HCT116 (cell line): ENCODE measurements around the gene GAB4. TPM values are rescaled to one million over a fixed set of nuclear protein-coding genes. Genes with fewer than 3 reads are reported as not detected.

Experiments
- ATAC-seq: fragments of 200-7000 bp; cut with Tn5 transposase; 2 replicates; pipeline ENCODE4 v1.9.1; 2020; ENCODE audit warnings: mild to moderate bottlenecking, moderate library complexity
- BruUV-seq: library from RNA; stranded (reverse); fragments of 400-500 nt; replicated peaks from 2 replicates; lab custom pipeline; 2021; lab: Mats Ljungman, UMichigan
- CTCF ChIA-PET: fragments of 300-600 bp; sonication (Branson Sonifier 250); formaldehyde crosslinking; loops from one replicate; lab custom pipeline; 2021; ENCODE audit warnings: antibody characterized with exemption; lab: Charles Lee
- POLR2A ChIA-PET: fragments of 300-600, 350-600 bp; sonication (Branson Sonifier 250); formaldehyde crosslinking; loops from one replicate; lab custom pipeline; 2021; ENCODE audit warnings: antibody characterized with exemption; lab: Charles Lee
- RAD21 ChIA-PET, 2 experiments: fragments of 300-600 bp; sonication (Branson Sonifier 250); formaldehyde crosslinking; loops; one replicate each; lab custom pipeline; 2023; ENCODE audit warnings: low total read pairs in 2 of 2; ENCODE audit not compliant: uncharacterized antibody in 2 of 2, unreplicated experiment in 2 of 2, low non-redundant PET in 1 of 2; lab: Charles Lee
- DNase-seq: peaks from one replicate; pipeline ENCODE4 v3.0.0-alpha.2; 2010; ENCODE audit warnings: low read depth, low spot score
- H2AFZ ChIP-seq: fragments of 200-600 bp; shearing (Covaris generic), sonication (generic); 2 replicates; pipeline ENCODE4 v1.6.1; 2017; ENCODE audit warnings: low read depth, mixed run types, mixed read lengths, antibody characterized with exemption, low read length; ENCODE audit not compliant: poor library complexity, severe bottlenecking
- H3K27ac ChIP-seq: 2 replicates; pipeline ENCODE4 v1.5.1; 2012; ENCODE audit warnings: low read depth, low read length
- H3K27me3 ChIP-seq: fragments of 200-600 bp; sonication (generic); 2 replicates; pipeline ENCODE4 v1.6.1; 2016; ENCODE audit warnings: mixed run types, low read length, mixed read lengths; ENCODE audit not compliant: insufficient read depth
- H3K36me3 ChIP-seq, 2 experiments: fragments of 200-500 bp in 1 of 2; fragments of 200-600 bp in 1 of 2; sonication (Bioruptor generic) in 1 of 2; sonication (generic) in 1 of 2; 2 replicates each; pipeline versions ENCODE4 v1.5.1 to v1.6.1; 2014 to 2016; ENCODE audit warnings: low read length in 2 of 2, inconsistent platforms in 1 of 2, mixed read lengths in 1 of 2, mixed run types in 1 of 2; ENCODE audit not compliant: insufficient read depth in 2 of 2, control insufficient read depth in 1 of 2
- H3K4me1 ChIP-seq, 2 experiments: fragments of 200-600 bp in 1 of 2; sonication (generic) in 1 of 2; 2 replicates each; pipeline versions ENCODE4 v1.5.1 to v1.6.1; 2012 to 2017; ENCODE audit warnings: low read length in 2 of 2, inconsistent platforms in 1 of 2, mild to moderate bottlenecking in 1 of 2, mixed read lengths in 1 of 2, mixed run types in 1 of 2, moderate library complexity in 1 of 2; ENCODE audit not compliant: insufficient read depth in 2 of 2, control insufficient read depth in 1 of 2
- H3K4me2 ChIP-seq: fragments of 200-600 bp; sonication (generic); 2 replicates; pipeline ENCODE4 v1.6.1; 2017; ENCODE audit warnings: mixed run types, low read length, mixed read lengths
- H3K4me3 ChIP-seq, 2 experiments: fragments of 200-600 bp in 1 of 2; sonication (generic) in 1 of 2; replicated peaks in 1 of 2; 2 replicates each; pipeline ENCODE4 v1.5.1; 2011 to 2016; ENCODE audit warnings: low read length in 2 of 2, control low read depth in 1 of 2, low read depth in 1 of 2, mild to moderate bottlenecking in 1 of 2, mixed read lengths in 1 of 2, mixed run types in 1 of 2
- H3K79me2 ChIP-seq: fragments of 200-600 bp; sonication (generic); 2 replicates; pipeline ENCODE4 v1.6.1; 2017; ENCODE audit warnings: mild to moderate bottlenecking, mixed run types, low read length, moderate library complexity, mixed read lengths; ENCODE audit not compliant: insufficient read depth
- H3K9ac ChIP-seq: fragments of 200-600 bp; sonication (generic); 2 replicates; pipeline ENCODE4 v1.6.1; 2016; ENCODE audit warnings: low read length, mixed read lengths
- H3K9me2 ChIP-seq: fragments of 200-600 bp; sonication (generic), shearing (Covaris generic); 2 replicates; pipeline ENCODE4 v1.6.1; 2017; ENCODE audit warnings: mixed run types, mild to moderate bottlenecking, moderate library complexity; ENCODE audit not compliant: insufficient read depth
- H3K9me3 ChIP-seq, 2 experiments: fragments of 200-500 bp in 1 of 2; fragments of 200-600 bp in 1 of 2; sonication (Bioruptor generic) in 1 of 2; sonication (generic) in 1 of 2; 2 replicates each; pipeline ENCODE4 v1.6.1; 2014 to 2017; ENCODE audit warnings: low read length in 2 of 2, mixed read lengths in 2 of 2, inconsistent platforms in 1 of 2, low read depth in 1 of 2, mild to moderate bottlenecking in 1 of 2, mixed run types in 1 of 2, moderate library complexity in 1 of 2; ENCODE audit not compliant: control insufficient read depth in 1 of 2, insufficient read depth in 1 of 2
- H4K20me1 ChIP-seq: fragments of 200-600 bp; sonication (generic), shearing (Covaris generic); 2 replicates; pipeline ENCODE4 v1.6.1; 2017; ENCODE audit warnings: mixed run types, mild to moderate bottlenecking, moderate library complexity; ENCODE audit not compliant: insufficient read depth
- CBX3 ChIP-seq: IDR thresholded peaks from 2 replicates; pipeline ENCODE4 v1.6.1; 2012; ENCODE audit warnings: low read depth
- CEBPB ChIP-seq: IDR thresholded peaks from 2 replicates; pipeline ENCODE4 v1.6.1; 2012; ENCODE audit warnings: low read depth
- EGR1 ChIP-seq: IDR thresholded peaks from 2 replicates; pipeline ENCODE4 v1.6.1; 2012; ENCODE audit warnings: low read depth
- EZH2 ChIP-seq: fragments of 200-600 bp; sonication (generic); IDR thresholded peaks from 2 replicates; pipeline ENCODE4 v1.6.1; 2017; ENCODE audit warnings: antibody characterized with exemption, mixed run types
- FOSL1 ChIP-seq: IDR thresholded peaks from 2 replicates; pipeline ENCODE4 v1.6.1; 2012; ENCODE audit warnings: low read depth
- JUND ChIP-seq: IDR thresholded peaks from 2 replicates; pipeline ENCODE4 v1.6.1; 2012
- POLR2A ChIP-seq: IDR thresholded peaks from 2 replicates; pipeline ENCODE4 v1.7.0; 2011; ENCODE audit warnings: borderline replicate concordance; ENCODE audit not compliant: insufficient read depth, insufficient read length; ENCODE audit errors: extremely low read depth
- SP1 ChIP-seq: IDR thresholded peaks from 2 replicates; pipeline ENCODE4 v1.6.1; 2012; ENCODE audit warnings: low read depth
- TCF7L2 ChIP-seq: IDR thresholded peaks from 2 replicates; pipeline ENCODE4 v1.7.0; 2011; ENCODE audit warnings: borderline replicate concordance, inconsistent platforms; ENCODE audit not compliant: insufficient read depth, insufficient read length; ENCODE audit errors: extremely low read depth
- YY1 ChIP-seq: IDR thresholded peaks from 2 replicates; pipeline ENCODE4 v1.6.1; 2011; ENCODE audit warnings: low read length, low read depth, moderate library complexity, mild to moderate bottlenecking; ENCODE audit not compliant: insufficient replicate concordance; ENCODE audit errors: extremely low read depth
- ZFX ChIP-seq: fragments of 450-650 bp; IDR thresholded peaks from 2 replicates; pipeline ENCODE4 v1.6.1; 2017
- ZNF274 ChIP-seq: fragments of 200-500 bp; sonication (Bioruptor generic); IDR thresholded peaks from 2 replicates; pipeline ENCODE4 v1.6.1; 2014; ENCODE audit warnings: mild to moderate bottlenecking, low read depth, low read length, inconsistent platforms
- intact Hi-C: fragments of 100-400 bp; cut with micrococcal nuclease; formaldehyde crosslinking; loops from 2 replicates; pipeline ENCODE4 v1.10.0; 2022
- total RNA-seq: library from RNA; stranded (reverse); gene quantifications from one replicate; pipeline ENCODE4 v1.2.1, GENCODE V29; 2021; ENCODE audit not compliant: unreplicated experiment
- TF ChIP-seq, protein P1 (sequence below): IDR thresholded peaks from 2 replicates; pipeline ENCODE4 v1.6.1; 2012
- TF ChIP-seq, protein P2 (sequence below): IDR thresholded peaks from 2 replicates; pipeline ENCODE4 v1.6.1; 2012; ENCODE audit warnings: low read depth
- TF ChIP-seq, protein P3 (sequence below): IDR thresholded peaks from 2 replicates; pipeline ENCODE4 v1.6.1; 2012

Gene GAB4
- total RNA-seq, 1 experiment from 2014 or later, result not detected

DNA sequence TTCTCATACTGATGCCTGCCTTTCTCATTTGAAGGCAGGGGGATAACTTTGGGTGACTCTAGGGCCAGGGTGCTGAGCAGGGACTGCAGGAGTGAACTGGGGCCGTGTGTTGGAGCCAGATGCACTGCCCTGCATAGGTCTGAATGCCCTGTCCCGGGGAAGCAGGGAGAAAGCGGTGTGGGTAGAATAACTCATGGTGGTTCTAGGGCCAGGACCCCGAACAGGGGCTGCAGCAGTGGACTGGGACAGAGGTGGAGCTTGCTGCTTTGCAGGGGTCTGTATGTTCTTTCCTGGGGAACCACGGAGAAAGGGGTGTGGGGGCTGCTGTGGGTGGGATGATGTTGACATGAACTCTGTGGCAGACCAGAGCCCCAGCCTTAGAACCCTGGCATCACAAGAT, 52.9 kb downstream of the GAB4 start:
- no peak overlapping the region for H2AFZ ChIP-seq
- no peak overlapping the region for H3K9ac ChIP-seq
- no peaks in the 10 kb centered on the region for H3K79me2 ChIP-seq
- POLR2A ChIA-PET, result no interaction called here
- DNase-seq (no peak), ATAC-seq (no peak)
- H3K4me3 ChIP-seq, result no peak overlapping the region
- H3K9me3 ChIP-seq, result no peaks in the 10 kb centered on the region
- no TSS peak for BruUV-seq
- no peaks in the 10 kb centered on the region for H3K9me2 ChIP-seq
- H3K4me2 ChIP-seq, result no peak overlapping the region
- RAD21 ChIA-PET, result no interaction called here
- no peaks in the 10 kb centered on the region for H3K36me3 ChIP-seq
- CTCF ChIA-PET, result no interaction called here
- TF ChIP-seq YY1 (no peak), ZNF274 (no peak), TCF7L2 (no peak), CEBPB (no peak), SP1 (no peak), JUND (no peak), EGR1 (no peak)
- TF ChIP-seq, protein P1, sequence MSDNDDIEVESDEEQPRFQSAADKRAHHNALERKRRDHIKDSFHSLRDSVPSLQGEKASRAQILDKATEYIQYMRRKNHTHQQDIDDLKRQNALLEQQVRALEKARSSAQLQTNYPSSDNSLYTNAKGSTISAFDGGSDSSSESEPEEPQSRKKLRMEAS, result no peak
- intact Hi-C loops, result no loop called here
- H3K27ac ChIP-seq, result no peak overlapping the region
- no peaks in the 10 kb centered on the region for H4K20me1 ChIP-seq
- no peaks in the 10 kb centered on the region for H3K27me3 ChIP-seq
- H3K4me1 ChIP-seq, result peaks cover 2 to 5% of the 10 kb centered on the region in 2 experiments; a peak in 3 of 4 replicates

DNA sequence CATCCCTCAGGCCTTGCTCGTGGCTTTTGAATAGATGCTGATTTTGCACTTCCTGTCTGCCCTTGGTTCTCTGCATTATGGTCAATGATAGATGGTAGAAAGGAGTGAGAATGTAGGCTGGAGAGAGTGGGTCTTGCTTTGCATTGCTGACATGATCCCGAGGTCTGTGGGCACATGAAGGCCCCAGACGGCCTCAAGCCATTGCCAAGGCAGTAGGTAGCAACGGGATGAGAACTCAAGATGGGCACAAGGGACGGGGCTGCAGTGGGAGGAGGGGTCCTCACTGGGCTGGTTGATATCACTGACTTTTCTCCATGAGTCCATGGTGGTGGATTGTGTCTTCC, 54.0 kb downstream of the GAB4 start:
- Histone ChIP-seq H3K9ac (no peak overlapping the region), H3K9me2 (no peaks in the 10 kb centered on the region), H2AFZ (no peak overlapping the region), H3K9me3 (no peaks in the 10 kb centered on the region), H4K20me1 (no peaks in the 10 kb centered on the region), H3K4me2 (no peak overlapping the region), H3K36me3 (no peaks in the 10 kb centered on the region), H3K79me2 (no peaks in the 10 kb centered on the region), H3K4me3 (no peak overlapping the region), H3K27me3 (no peaks in the 10 kb centered on the region), H3K27ac (no peak overlapping the region), H3K4me1 (peaks cover 12 to 16% of the 10 kb centered on the region in 2 experiments)
- ATAC-seq (no peak), DNase-seq (no peak)
- no TSS peak for BruUV-seq
- ChIA-PET RAD21 (no interaction called here), CTCF (no interaction called here), POLR2A (no interaction called here)
- intact Hi-C loops, result no loop called here
- TF ChIP-seq, protein P2, sequence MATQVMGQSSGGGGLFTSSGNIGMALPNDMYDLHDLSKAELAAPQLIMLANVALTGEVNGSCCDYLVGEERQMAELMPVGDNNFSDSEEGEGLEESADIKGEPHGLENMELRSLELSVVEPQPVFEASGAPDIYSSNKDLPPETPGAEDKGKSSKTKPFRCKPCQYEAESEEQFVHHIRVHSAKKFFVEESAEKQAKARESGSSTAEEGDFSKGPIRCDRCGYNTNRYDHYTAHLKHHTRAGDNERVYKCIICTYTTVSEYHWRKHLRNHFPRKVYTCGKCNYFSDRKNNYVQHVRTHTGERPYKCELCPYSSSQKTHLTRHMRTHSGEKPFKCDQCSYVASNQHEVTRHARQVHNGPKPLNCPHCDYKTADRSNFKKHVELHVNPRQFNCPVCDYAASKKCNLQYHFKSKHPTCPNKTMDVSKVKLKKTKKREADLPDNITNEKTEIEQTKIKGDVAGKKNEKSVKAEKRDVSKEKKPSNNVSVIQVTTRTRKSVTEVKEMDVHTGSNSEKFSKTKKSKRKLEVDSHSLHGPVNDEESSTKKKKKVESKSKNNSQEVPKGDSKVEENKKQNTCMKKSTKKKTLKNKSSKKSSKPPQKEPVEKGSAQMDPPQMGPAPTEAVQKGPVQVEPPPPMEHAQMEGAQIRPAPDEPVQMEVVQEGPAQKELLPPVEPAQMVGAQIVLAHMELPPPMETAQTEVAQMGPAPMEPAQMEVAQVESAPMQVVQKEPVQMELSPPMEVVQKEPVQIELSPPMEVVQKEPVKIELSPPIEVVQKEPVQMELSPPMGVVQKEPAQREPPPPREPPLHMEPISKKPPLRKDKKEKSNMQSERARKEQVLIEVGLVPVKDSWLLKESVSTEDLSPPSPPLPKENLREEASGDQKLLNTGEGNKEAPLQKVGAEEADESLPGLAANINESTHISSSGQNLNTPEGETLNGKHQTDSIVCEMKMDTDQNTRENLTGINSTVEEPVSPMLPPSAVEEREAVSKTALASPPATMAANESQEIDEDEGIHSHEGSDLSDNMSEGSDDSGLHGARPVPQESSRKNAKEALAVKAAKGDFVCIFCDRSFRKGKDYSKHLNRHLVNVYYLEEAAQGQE, result no peak
- TF ChIP-seq EZH2 (no peak), SP1 (no peak), YY1 (no peak), CEBPB (no peak), CBX3 (no peak), ZFX (no peak), FOSL1 (no peak), POLR2A (no peak), TCF7L2 (no peak)
- TF ChIP-seq, protein P1, result no peak
- TF ChIP-seq, protein P3, sequence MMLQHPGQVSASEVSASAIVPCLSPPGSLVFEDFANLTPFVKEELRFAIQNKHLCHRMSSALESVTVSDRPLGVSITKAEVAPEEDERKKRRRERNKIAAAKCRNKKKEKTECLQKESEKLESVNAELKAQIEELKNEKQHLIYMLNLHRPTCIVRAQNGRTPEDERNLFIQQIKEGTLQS, result no peak
